Breast epithelium (tissue), 3 donors: ENCODE measurements around the gene LASP1NB.

Experiments
- CTCF ChIP-seq, 3 donors: fragments of 450-650 bp; IDR thresholded peaks; one replicate each; pipeline ENCODE4 v1.5.1; 2016 to 2017; ENCODE audit warnings: antibody characterized with exemption in 3 of 3, mild to moderate bottlenecking in 3 of 3, moderate library complexity in 3 of 3
- POLR2AphosphoS5 ChIP-seq, 3 donors: sonication (generic); formaldehyde crosslinking; IDR thresholded peaks; one replicate each; pipeline ENCODE4 v1.6.1; 2017; ENCODE audit warnings: antibody characterized with exemption in 3 of 3

DNA sequence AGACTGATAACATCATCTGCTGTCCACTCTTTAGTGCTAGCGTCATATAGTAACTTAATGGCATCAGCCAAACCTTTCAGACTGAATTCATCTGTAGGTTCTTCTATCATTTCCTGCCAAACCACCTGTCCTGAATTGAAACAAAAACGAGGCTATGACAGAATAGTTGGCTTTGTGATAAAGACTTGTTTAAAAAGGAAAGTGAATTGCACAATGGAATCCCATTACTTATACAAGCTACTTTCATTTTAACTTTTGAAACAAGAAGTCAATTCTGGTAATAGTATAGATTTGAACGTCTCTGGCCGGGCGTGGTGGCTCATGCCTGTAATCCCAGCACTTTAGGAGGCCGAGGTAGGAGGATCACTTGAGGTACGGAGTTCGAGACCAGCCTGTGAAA, 18.2 kb downstream of the LASP1NB start:
- no peak for TF ChIP-seq CTCF (IDR thresholded peaks at IDR 0.05)
- no peak for TF ChIP-seq POLR2AphosphoS5 (IDR thresholded peaks at IDR 0.05)
